Small intestine (tissue), 7 donors: ENCODE measurements around the gene ATL3. TPM values are rescaled to one million over a fixed set of nuclear protein-coding genes. Genes with fewer than 3 reads are reported as not detected.
"Not testable (repeated sequence)": the region's sequence is repeated elsewhere in the genome, so short reads cannot be mapped to it uniquely, and the experiment has no call there.

Source experiments
- DNase-seq, 2 donors: peaks; one replicate each; pipeline versions ENCODE4 v3.0.0 to v3.0.0-alpha.2; 2013
- FAIRE-seq: peaks from 2 replicates; lab custom pipeline; 2012; peaks lifted over from hg19 to GRCh38; lab: Jason Lieb, UNC
- H3K27ac ChIP-seq, 3 donors: one replicate each; pipeline ENCODE4 v1.5.1; 2013; ENCODE audit warnings: low read length in 2 of 3, mild to moderate bottlenecking in 2 of 3, control low read depth in 1 of 3, inconsistent platforms in 1 of 3, low read depth in 1 of 3, moderate library complexity in 1 of 3
- H3K27me3 ChIP-seq, 3 donors: one replicate each; pipeline ENCODE4 v1.6.1; 2013; ENCODE audit warnings: low read length in 3 of 3, inconsistent platforms in 1 of 3; ENCODE audit not compliant: control insufficient read depth in 3 of 3, insufficient read depth in 3 of 3
- H3K36me3 ChIP-seq, 3 donors: one replicate each; pipeline ENCODE4 v1.6.1; 2013; ENCODE audit warnings: low read length in 3 of 3, inconsistent platforms in 1 of 3, low read depth in 1 of 3, mild to moderate bottlenecking in 1 of 3, moderate library complexity in 1 of 3; ENCODE audit not compliant: control insufficient read depth in 3 of 3, insufficient read depth in 2 of 3
- H3K4me1 ChIP-seq, 3 donors: one replicate each; pipeline ENCODE4 v1.6.1; 2013; ENCODE audit warnings: low read length in 2 of 3, inconsistent platforms in 1 of 3, low read depth in 1 of 3, mild to moderate bottlenecking in 1 of 3, moderate library complexity in 1 of 3; ENCODE audit not compliant: control insufficient read depth in 3 of 3, insufficient read depth in 2 of 3
- H3K4me3 ChIP-seq, 3 donors: one replicate each; pipeline ENCODE4 v1.5.1; 2013; ENCODE audit warnings: low read length in 3 of 3, control low read depth in 1 of 3, inconsistent platforms in 1 of 3, low read depth in 1 of 3, mild to moderate bottlenecking in 1 of 3, moderate library complexity in 1 of 3
- H3K9me3 ChIP-seq, 2 donors: one replicate each; pipeline ENCODE4 v1.6.1; 2013; ENCODE audit warnings: low read depth in 1 of 2, low read length in 1 of 2; ENCODE audit not compliant: control insufficient read depth in 2 of 2, insufficient read depth in 1 of 2
- WGBS, 3 donors: extraction: QIAGEN DNeasy Blood & Tissue Kit; methylation state at CpG; one replicate each; pipeline ENCODE4 v1.1.7; 2013; 5-methylcytosine and 5-hydroxymethylcytosine counted together
- polyA plus RNA-seq, 4 donors: library from polyadenylated mRNA; stranded (reverse) in 3 of 4; unstranded in 1 of 4; fragments of 200-250 nt in 3 of 4; fragments of 120-200 nt in 1 of 4; gene quantifications; one replicate each; pipeline versions ENCODE4 v1.2.1 to v1.2.3, GENCODE V29; 2013
- donor health status: healthy with polysubstance abuse.
- donor health status: control.
- donor health status: control.
- donor health status: Bipolar disorder and iron deficiency.
- donor health status: healthy.

ATL3 gene
- polyA plus RNA-seq, 4 donors: 4.6 to 11.6 (median 8.3) TPM

- not testable (repeated sequence) for FAIRE-seq, H3K4me1 ChIP-seq
- 87 to 90% (median 89%) methylated on average over 7 of the region's 7 CpGs for WGBS, 3 donors
Measured at GRCh38 chr11:63581224-63581623, 90.0 kb downstream of the ATL3 start.

DNA sequence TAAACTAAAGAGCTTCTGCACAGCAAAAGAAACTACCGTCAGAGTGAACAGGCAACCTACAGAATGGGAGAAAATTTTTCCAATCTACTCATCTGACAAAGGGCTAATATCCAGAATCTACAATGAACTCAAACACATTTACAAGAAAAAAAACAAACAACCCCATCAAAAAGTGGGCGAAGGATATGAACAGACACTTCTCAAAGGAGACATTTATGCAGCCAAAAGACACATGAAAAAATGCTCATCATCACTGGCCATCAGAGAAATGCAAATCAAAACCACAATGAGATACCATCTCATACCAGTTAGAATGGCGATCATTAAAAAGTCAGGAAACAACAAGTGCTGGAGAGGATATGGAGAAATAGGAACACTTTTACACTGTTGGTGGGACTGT lies 92.3 kb downstream of the ATL3 start:
- 86 to 91% (median 88%) methylated on average over 1 to 2 of the region's 3 CpGs for whole genome bisulfite sequencing, 3 donors
- not testable (repeated sequence) for H3K4me3 ChIP-seq, H3K27me3 ChIP-seq, FAIRE-seq, DNase-seq, H3K36me3 ChIP-seq, H3K27ac ChIP-seq
- H3K4me1 ChIP-seq: peaks cover 3 to 12% (median 7%) of the 10 kb centered on the region in 3 donors
- H3K9me3 ChIP-seq: peaks cover 0 to 21% of the 10 kb centered on the region in 2 donors

More at GRCh38 chr11:63581224-63581623, 90.0 kb downstream of the ATL3 start:
- not testable (repeated sequence) for H3K27ac ChIP-seq, H3K4me3 ChIP-seq, DNase-seq, H3K27me3 ChIP-seq, H3K36me3 ChIP-seq
- peaks cover 0 to 19% of the 10 kb centered on the region in 2 donors for H3K9me3 ChIP-seq

- peaks cover 3 to 13% (median 7%) of the 10 kb centered on the region in 3 donors for H3K4me1 ChIP-seq
- H3K4me3 ChIP-seq: peak overlapping the region in 1 of 3 donors; percentile 24
- peak overlapping the region; percentile 83 to 92 (median 90) for H3K27ac ChIP-seq
- no peaks in the 10 kb centered on the region for H3K36me3 ChIP-seq
- no peak for FAIRE-seq
- peak; percentile 72 to 76 for DNase-seq
- no peaks in the 10 kb centered on the region for H3K27me3 ChIP-seq
- peaks cover 0 to 8% of the 10 kb centered on the region in 2 donors for H3K9me3 ChIP-seq
- WGBS, 3 donors: 40 to 57% (median 52%) methylated on average over 10 of the region's 10 CpGs
Measured at GRCh38 chr11:63574856-63575602, 96.1 kb downstream of the ATL3 start.

Other genes starting within 250 kb of the ATL3 start
- gene PLAAT5, start 180.2 kb downstream of the ATL3 start, polyA plus RNA-seq: 1 to 10 TPM in 1 of 4 donors, under 1 TPM in 2, not detected in 1; 0.09 to 2.7 (median 1.00) TPM
- 1 to 10 TPM in 1 of 4 donors, under 1 TPM in 1, not detected in 2; 0.09 to 5.5 TPM for gene LGALS12, start 165.3 kb downstream of the ATL3 start, polyA plus RNA-seq
- 100 to 1,000 TPM in 2 of 4 donors, 10 to 100 TPM in 2; 10.8 to 360 (median 165) TPM for gene PLAAT4, start 134.6 kb downstream of the ATL3 start, polyA plus RNA-seq
- gene PLAAT2, start 108.0 kb downstream of the ATL3 start, polyA plus RNA-seq: 100 to 1,000 TPM in 2 of 4 donors, 10 to 100 TPM in 1, not detected in 1; 35.6 to 447 (median 141) TPM
- 10 to 100 TPM in 3 of 4 donors, 1 to 10 TPM in 1; 2.6 to 55.7 (median 30.4) TPM for gene PLAAT3, start 56.9 kb downstream of the ATL3 start, polyA plus RNA-seq
- gene RTN3, start 10.1 kb upstream of the ATL3 start, polyA plus RNA-seq: 100 to 1,000 TPM in 1 of 4 donors, 10 to 100 TPM in 3; 27.3 to 101 (median 69.5) TPM
- 10 to 100 TPM in 1 of 4 donors, 1 to 10 TPM in 2, under 1 TPM in 1; 0.22 to 55.1 (median 3.9) TPM for gene ZFTA, start 97.4 kb upstream of the ATL3 start, polyA plus RNA-seq
- 10 to 100 TPM in 1 of 4 donors, 1 to 10 TPM in 3; 1.1 to 17.4 (median 5.4) TPM for gene SPINDOC, start 142.1 kb upstream of the ATL3 start, polyA plus RNA-seq
- 10 to 100 TPM; 25.9 to 44.8 (median 28.1) TPM for gene MARK2, start 167.7 kb upstream of the ATL3 start, polyA plus RNA-seq
- gene RCOR2, start 245.8 kb upstream of the ATL3 start, polyA plus RNA-seq: 1 to 10 TPM in 3 of 4 donors, not detected in 1; 1.3 to 5.0 (median 2.1) TPM